HL-60 (cell line): ENCODE results near the gene KLHL3.
"Not testable (repeated sequence)": the region's sequence is repeated elsewhere in the genome, so short reads cannot be mapped to it uniquely, and the experiment has no call there.

Source experiments
- DNase-seq, 2 experiments: peaks; one replicate each; pipeline ENCODE4 v3.0.0-alpha.2; 2010 to 2020; ENCODE audit warnings: low read depth in 1 of 2, low spot score in 1 of 2
- H3K27ac ChIP-seq: fragments of 250-450 bp; sonication (Bioruptor Pico); replicated peaks from 2 replicates; pipeline ENCODE4 v1.5.1; 2020; ENCODE audit warnings: mild to moderate bottlenecking, moderate library complexity
- H3K27me3 ChIP-seq: fragments of 250-450 bp; sonication (Bioruptor Pico); 2 replicates; pipeline ENCODE4 v1.5.1; 2021; ENCODE audit warnings: mild to moderate bottlenecking, moderate library complexity; ENCODE audit not compliant: insufficient read depth, poor library complexity, severe bottlenecking
- H3K4me3 ChIP-seq: replicated peaks from 2 replicates; pipeline ENCODE4 v1.5.1; 2011; ENCODE audit warnings: mild to moderate bottlenecking, control low read depth, low read length; ENCODE audit not compliant: insufficient read depth
- CTCF ChIP-seq: IDR thresholded peaks from one replicate; pipeline ENCODE4 v1.5.1; 2011; ENCODE audit warnings: low read length, control low read depth, inconsistent platforms; ENCODE audit not compliant: insufficient read depth
- GABPA ChIP-seq: IDR thresholded peaks from 2 replicates; pipeline ENCODE4 v1.6.1; 2012; ENCODE audit warnings: low read depth
- POLR2AphosphoS5 ChIP-seq: IDR thresholded peaks from 2 replicates; pipeline ENCODE4 v1.6.1; 2012; ENCODE audit warnings: low read depth
- REST ChIP-seq: IDR thresholded peaks from 2 replicates; pipeline ENCODE4 v1.6.1; 2012; ENCODE audit warnings: low read depth; ENCODE audit not compliant: insufficient replicate concordance
- SPI1 ChIP-seq: IDR thresholded peaks from 2 replicates; pipeline ENCODE4 v1.6.1; 2012; ENCODE audit warnings: low read depth, mild to moderate bottlenecking, borderline replicate concordance

Gene KLHL3

GRCh38 chr5:137647401-137647800 lies 88.5 kb downstream of the KLHL3 start:
- Histone ChIP-seq H3K4me3 (no peak overlapping the region), H3K27me3 (no peaks in the 10 kb centered on the region), H3K27ac (no peak overlapping the region)
- no peak for DNase-seq
- no peak for TF ChIP-seq POLR2AphosphoS5
- no peak for TF ChIP-seq CTCF
- TF ChIP-seq GABPA: no peak
- TF ChIP-seq REST: no peak
- no peak for TF ChIP-seq SPI1

- Histone ChIP-seq H3K27ac (no peak overlapping the region), H3K27me3 (no peaks in the 10 kb centered on the region), H3K4me3 (no peak overlapping the region)
- no peak for TF ChIP-seq GABPA
- no peak for TF ChIP-seq SPI1
- TF ChIP-seq CTCF: no peak
- TF ChIP-seq POLR2AphosphoS5: no peak
- no peak for TF ChIP-seq REST
- DNase-seq: no peak
These were observed 89.1 kb downstream of the KLHL3 start for GRCh38 chr5:137646761-137647160.

- not testable (repeated sequence) for DNase-seq, H3K27ac ChIP-seq, H3K4me3 ChIP-seq, H3K27me3 ChIP-seq
These were observed 92.8 kb downstream of the KLHL3 start for GRCh38 chr5:137643081-137643480.

- Histone ChIP-seq H3K4me3 (no peak overlapping the region), H3K27me3 (no peaks in the 10 kb centered on the region), H3K27ac (no peak overlapping the region)
- no peak for DNase-seq
- no peak for TF ChIP-seq GABPA
- no peak for TF ChIP-seq SPI1
- no peak for TF ChIP-seq REST
- no peak for TF ChIP-seq POLR2AphosphoS5
- TF ChIP-seq CTCF: no peak
These were observed 93.8 kb downstream of the KLHL3 start for GRCh38 chr5:137642091-137642490.
